Activated B cell treated with CpG ODN at 0.5 μM for 24 hours (primary cell): ENCODE measurements around the gene TRAPPC6A. TPM values are rescaled to one million over a fixed set of nuclear protein-coding genes. Genes with fewer than 3 reads are reported as not detected.

ENCODE experiments used
- ATAC-seq: fragments of 200-7000 bp; cut with Tn5 transposase; one replicate; pipeline ENCODE4 v1.10.0; 2021; ENCODE audit warnings: low read depth, mild to moderate bottlenecking, moderate library complexity
- CTCF ChIA-PET: fragments of 350-600 bp; sonication (Branson Sonifier 250); formaldehyde crosslinking; loops from one replicate; lab custom pipeline; 2021; ENCODE audit warnings: antibody characterized with exemption; lab: Charles Lee
- POLR2A ChIA-PET: fragments of 350-600 bp; sonication (Branson Sonifier 250); formaldehyde crosslinking; loops from one replicate; lab custom pipeline; 2021; ENCODE audit warnings: antibody characterized with exemption; lab: Charles Lee
- DNase-seq: peaks from one replicate; pipeline ENCODE4 v3.0.0; 2022
- H3K27ac Mint-ChIP-seq: one replicate; pipeline ENCODE4 v1.8.0; 2020; ENCODE audit warnings: mixed read lengths
- H3K27me3 Mint-ChIP-seq: one replicate; pipeline ENCODE4 v1.8.0; 2021; ENCODE audit warnings: mixed read lengths
- H3K36me3 Mint-ChIP-seq: one replicate; pipeline ENCODE4 v1.8.0; 2021; ENCODE audit warnings: low read depth, mixed read lengths
- H3K4me1 Mint-ChIP-seq: one replicate; pipeline ENCODE4 v1.8.0; 2021; ENCODE audit warnings: mixed read lengths
- H3K4me3 Mint-ChIP-seq: one replicate; pipeline ENCODE4 v1.8.0; 2020; ENCODE audit warnings: mild to moderate bottlenecking, mixed read lengths
- H3K9me3 Mint-ChIP-seq: one replicate; pipeline ENCODE4 v1.8.0; 2020; ENCODE audit warnings: mixed read lengths
- intact Hi-C: fragments of 100-400 bp; cut with micrococcal nuclease; formaldehyde crosslinking; loops from one replicate; pipeline ENCODE4 v1.15.1; 2024
- total RNA-seq: library from RNA; stranded (reverse); gene quantifications from 2 replicates; pipeline ENCODE4 v1.2.3, GENCODE V29; 2022
- TF ChIP-seq, protein P1 (sequence below): fragments of 200-600 bp; IDR thresholded peaks from one replicate; pipeline ENCODE4 v1.8.0; 2022; ENCODE audit warnings: antibody characterized with exemption, mild to moderate bottlenecking

The TRAPPC6A gene
- total RNA-seq, 1 donor from 2014 or later, result 56.0 TPM

- intact Hi-C loops, result no loop called here
- DNase-seq, result no peak
- CTCF ChIA-PET, result no interaction called here
- no peak for ATAC-seq
- TF ChIP-seq, protein P1, sequence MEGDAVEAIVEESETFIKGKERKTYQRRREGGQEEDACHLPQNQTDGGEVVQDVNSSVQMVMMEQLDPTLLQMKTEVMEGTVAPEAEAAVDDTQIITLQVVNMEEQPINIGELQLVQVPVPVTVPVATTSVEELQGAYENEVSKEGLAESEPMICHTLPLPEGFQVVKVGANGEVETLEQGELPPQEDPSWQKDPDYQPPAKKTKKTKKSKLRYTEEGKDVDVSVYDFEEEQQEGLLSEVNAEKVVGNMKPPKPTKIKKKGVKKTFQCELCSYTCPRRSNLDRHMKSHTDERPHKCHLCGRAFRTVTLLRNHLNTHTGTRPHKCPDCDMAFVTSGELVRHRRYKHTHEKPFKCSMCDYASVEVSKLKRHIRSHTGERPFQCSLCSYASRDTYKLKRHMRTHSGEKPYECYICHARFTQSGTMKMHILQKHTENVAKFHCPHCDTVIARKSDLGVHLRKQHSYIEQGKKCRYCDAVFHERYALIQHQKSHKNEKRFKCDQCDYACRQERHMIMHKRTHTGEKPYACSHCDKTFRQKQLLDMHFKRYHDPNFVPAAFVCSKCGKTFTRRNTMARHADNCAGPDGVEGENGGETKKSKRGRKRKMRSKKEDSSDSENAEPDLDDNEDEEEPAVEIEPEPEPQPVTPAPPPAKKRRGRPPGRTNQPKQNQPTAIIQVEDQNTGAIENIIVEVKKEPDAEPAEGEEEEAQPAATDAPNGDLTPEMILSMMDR, result no peak
- Mint-ChIP-seq H3K27me3 (no peaks in the 10 kb centered on the region), H3K4me3 (no peak overlapping the region), H3K9me3 (no peaks in the 10 kb centered on the region), H3K4me1 (peaks cover 53% of the 10 kb centered on the region), H3K27ac (peak overlapping the region; percentile 88), H3K36me3 (peaks cover 2% of the 10 kb centered on the region)
- POLR2A ChIA-PET, result interaction anchor here (0.6 to 2.4 kb wide), 5 partner anchors 42 to 663 kb away, joined by 3 to 10 read pairs (median 4); partner anchors contain the start of genes BLOC1S3 and PPP1R37
Observed at GRCh38 chr19:45135176-45135885, 42.7 kb downstream of the TRAPPC6A start.

DNA sequence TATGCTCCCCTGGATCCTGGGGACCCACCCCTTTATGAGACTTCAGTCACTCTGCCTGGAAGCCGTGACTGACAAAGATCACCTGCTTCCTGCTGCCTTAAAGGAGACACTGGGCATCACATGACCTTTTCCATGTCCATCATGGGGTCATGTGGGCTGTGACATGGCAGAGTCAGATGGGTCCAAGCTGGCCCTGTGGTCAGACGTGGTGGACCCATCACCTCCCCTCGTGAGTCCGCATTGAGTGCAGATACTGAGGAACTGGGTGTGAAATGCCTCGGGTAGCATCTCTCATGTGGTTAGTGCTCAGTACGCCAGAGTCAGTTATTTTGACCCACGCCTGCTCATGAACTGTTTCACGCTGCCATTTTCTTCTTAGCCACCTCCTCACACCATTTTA, 44.4 kb downstream of the TRAPPC6A start:
- DNase-seq (no peak), ATAC-seq (no peak)
- ChIA-PET CTCF (no interaction called here), POLR2A (no interaction called here)
- TF ChIP-seq, protein P1, result no peak
- Mint-ChIP-seq H3K36me3 (peaks cover 3% of the 10 kb centered on the region), H3K27ac (peak overlapping the region; percentile 88), H3K9me3 (no peaks in the 10 kb centered on the region), H3K4me1 (peaks cover 53% of the 10 kb centered on the region), H3K27me3 (no peaks in the 10 kb centered on the region), H3K4me3 (no peak overlapping the region)
- intact Hi-C loops, result no loop called here

DNA sequence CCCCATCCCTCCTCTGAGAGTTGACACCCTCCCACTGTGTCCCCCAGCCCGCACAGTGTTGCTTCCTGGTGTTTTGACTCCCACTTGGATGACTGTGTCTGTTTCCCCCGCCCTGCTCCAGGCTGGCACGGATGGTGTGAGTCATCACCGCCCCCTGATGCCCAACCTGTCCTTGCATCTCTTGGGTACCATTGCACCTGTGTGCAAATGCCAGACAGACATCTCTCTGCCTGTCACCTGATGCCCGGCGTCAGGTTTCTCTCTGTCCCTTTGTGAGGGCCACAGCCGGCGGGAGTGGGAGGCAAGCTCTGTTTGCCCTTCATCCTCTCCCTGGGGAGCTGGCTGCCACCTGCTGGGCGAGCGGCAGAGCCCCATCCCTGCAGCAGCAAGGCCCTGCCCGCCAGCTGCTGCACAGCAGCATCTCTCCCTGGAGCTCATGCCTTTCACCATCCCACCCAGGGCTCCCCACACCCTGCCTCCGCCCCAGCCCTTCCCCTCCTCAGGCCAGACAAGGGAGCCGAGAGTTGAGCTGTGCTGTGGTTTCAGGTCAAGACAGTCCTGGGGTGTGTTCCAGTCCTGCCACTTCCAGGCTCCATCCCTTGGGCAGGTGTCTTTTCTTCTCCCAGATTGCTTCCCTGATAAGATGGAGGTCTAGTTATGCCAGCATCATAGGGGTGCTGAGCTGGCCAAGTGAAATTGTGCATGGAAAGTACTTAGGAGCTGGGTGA, 47.0 kb downstream of the TRAPPC6A start:
- TF ChIP-seq, protein P1, result no peak
- Mint-ChIP-seq H3K27me3 (no peaks in the 10 kb centered on the region), H3K9me3 (no peaks in the 10 kb centered on the region), H3K4me3 (no peak overlapping the region), H3K4me1 (peaks cover 38% of the 10 kb centered on the region), H3K36me3 (peaks cover 7% of the 10 kb centered on the region), H3K27ac (no peak overlapping the region)
- ChIA-PET POLR2A (no interaction called here), CTCF (no interaction called here)
- intact Hi-C loops, result no loop called here
- ATAC-seq, result peak; percentile 53
- no peak for DNase-seq

DNA sequence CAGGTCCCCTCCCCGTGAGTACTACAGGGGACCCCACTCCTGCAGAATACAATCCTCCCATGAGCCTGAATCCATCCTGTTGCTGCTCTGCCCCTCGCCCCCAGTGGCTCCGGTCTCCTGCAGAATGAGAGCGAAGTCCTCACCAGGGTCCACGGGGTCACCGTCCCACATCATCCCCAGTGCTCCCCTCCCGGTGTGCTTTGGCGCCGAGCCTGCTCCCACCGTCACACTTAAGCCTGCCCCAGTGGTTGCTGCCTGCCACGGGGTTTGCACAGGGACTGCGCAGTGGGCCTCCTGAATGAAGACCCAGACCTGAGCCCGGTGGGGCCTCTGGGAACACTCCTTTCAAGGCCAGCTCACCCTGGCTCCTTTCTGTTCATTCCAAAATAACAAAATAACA, 47.8 kb downstream of the TRAPPC6A start:
- Mint-ChIP-seq H3K4me3 (no peak overlapping the region), H3K9me3 (no peaks in the 10 kb centered on the region), H3K27ac (no peak overlapping the region), H3K4me1 (peaks cover 38% of the 10 kb centered on the region), H3K36me3 (peaks cover 7% of the 10 kb centered on the region), H3K27me3 (no peaks in the 10 kb centered on the region)
- ATAC-seq, result no peak
- intact Hi-C loops, result no loop called here
- no peak for DNase-seq
- ChIA-PET POLR2A (no interaction called here), CTCF (no interaction called here)
- TF ChIP-seq, protein P1, result no peak

DNA sequence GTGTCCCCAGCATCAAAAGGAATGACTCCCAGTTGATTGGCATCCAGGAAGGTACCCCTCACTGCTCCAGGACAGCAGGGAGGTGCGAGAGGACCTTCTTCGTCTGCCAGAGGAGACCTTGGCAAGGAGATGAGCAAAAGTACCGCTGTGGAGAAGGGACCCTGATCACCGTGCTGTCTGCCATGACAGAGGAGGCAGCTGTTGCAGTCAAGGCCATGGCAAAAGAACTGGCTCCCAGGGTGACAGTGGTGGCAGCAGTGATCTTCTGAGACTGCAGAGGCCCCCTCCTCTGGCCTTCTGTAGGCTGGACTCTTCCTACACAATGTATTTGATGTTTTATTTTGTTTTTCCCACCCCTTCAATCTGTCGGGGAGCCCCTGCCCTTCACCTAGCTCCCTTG, 49.2 kb downstream of the TRAPPC6A start:
- H3K4me3 Mint-ChIP-seq, result no peak overlapping the region
- H3K36me3 Mint-ChIP-seq, result peaks cover 6% of the 10 kb centered on the region
- TF ChIP-seq, protein P1, result no peak
- H3K27ac Mint-ChIP-seq, result no peak overlapping the region
- H3K27me3 Mint-ChIP-seq, result no peaks in the 10 kb centered on the region
- peaks cover 27% of the 10 kb centered on the region for H3K4me1 Mint-ChIP-seq
- CTCF ChIA-PET, result no interaction called here
- no peaks in the 10 kb centered on the region for H3K9me3 Mint-ChIP-seq
- DNase-seq (no peak), ATAC-seq (no peak)
- intact Hi-C loops, result loop anchor here (5.0 kb wide), 1 partner anchor 37 kb away; the partner anchor contains the start of gene PPP1R37
- POLR2A ChIA-PET, result no interaction called here
